ENCODE data around the gene ZBTB38. TPM values are rescaled to one million over a fixed set of nuclear protein-coding genes. Genes with fewer than 3 reads are reported as not detected.

Gene ZBTB38
- 98.9 and 115 TPM in 2 replicates for total RNA-seq

GRCh38 chr3:141368062-141368924, at the start of gene ZBTB38:
Gene ZBTB38 (plus strand): TSS chr3:141368504. CDS start chr3:141442389, 73,885 bp downstream.

Other genes starting within 250 kb of the ZBTB38 start
- 5.5 and 6.2 TPM in 2 replicates for gene PXYLP1, start 136.7 kb upstream of the ZBTB38 start, total RNA-seq
- gene RASA2, start 118.5 kb downstream of the ZBTB38 start, total RNA-seq: 3.4 and 5.2 TPM in 2 replicates

Data from bronchus fibroblast of lung (primary cell).